Measurements from ENCODE around the gene RASAL1. TPM values are rescaled to one million over a fixed set of nuclear protein-coding genes. Genes with fewer than 3 reads are reported as not detected.

The RASAL1 gene
- polyA plus RNA-seq, 1 of the 3 experiments (the other 2 are of a cell fraction): not detected

DNA sequence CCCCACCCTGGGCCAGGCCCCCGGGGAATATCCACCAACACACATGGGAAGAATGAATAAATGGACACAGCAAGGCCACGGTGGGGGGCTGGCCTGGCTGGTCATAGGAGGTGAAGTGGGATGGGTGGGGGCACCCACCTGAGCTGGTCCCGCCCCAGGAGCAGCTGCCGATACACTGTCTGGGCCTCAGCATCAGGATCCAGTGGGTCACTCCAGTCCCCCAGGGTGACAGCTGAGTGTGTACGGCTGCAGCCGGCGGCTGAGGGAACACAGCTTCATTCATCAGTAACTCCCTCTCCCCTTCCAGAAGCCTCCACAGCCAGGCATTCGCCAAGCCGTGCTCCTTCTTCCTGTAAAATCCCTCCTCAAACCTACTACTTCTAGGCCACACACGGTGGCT lies 33.8 kb downstream of the RASAL1 start:
- Histone ChIP-seq H4K20me1 (ENCODE audit: insufficient read depth) (no peaks in the 10 kb centered on the region), H3K9me3 (no peaks in the 10 kb centered on the region), H3K4me3 (ENCODE audit: low read depth in 2 of 2, low read length in 1 of 2) (no peak overlapping the region), H3K9ac (no peak overlapping the region), H3K9me2 (no peaks in the 10 kb centered on the region), H3K27ac (ENCODE audit: low read depth in 2 of 2, low read length in 1 of 2) (no peak overlapping the region), H3F3A (replicated peaks; ENCODE audit: insufficient read depth) (no peaks in the 10 kb centered on the region), H3K4me1 (ENCODE audit: control insufficient read depth in 1 of 2, insufficient read depth in 2 of 2, low read depth in 1 of 2, low read length in 1 of 2) (peaks cover 0 to 16% of the 10 kb centered on the region in 2 experiments; a peak in 1 of 4 replicates), H3K79me2 (ENCODE audit: insufficient read depth) (no peaks in the 10 kb centered on the region), H3K4me2 (no peak overlapping the region), H3K27me3 (ENCODE audit: insufficient read depth) (no peaks in the 10 kb centered on the region), H3K36me3 (replicated peaks in 1 of 2; ENCODE audit: control insufficient read depth in 1 of 2, insufficient read depth in 2 of 2, low read length in 1 of 2) (no peaks in the 10 kb centered on the region), H2AFZ (ENCODE audit: low read depth) (no peak overlapping the region)
- no peak for DNase-seq
- TF ChIP-seq MEF2A (IDR thresholded peaks at IDR 0.05; ENCODE audit: borderline replicate concordance, low read depth): no peak
- no peak for TF ChIP-seq SMC3 (IDR thresholded peaks at IDR 0.05; ENCODE audit: low read depth, low read length)
- TF ChIP-seq, protein P1, sequence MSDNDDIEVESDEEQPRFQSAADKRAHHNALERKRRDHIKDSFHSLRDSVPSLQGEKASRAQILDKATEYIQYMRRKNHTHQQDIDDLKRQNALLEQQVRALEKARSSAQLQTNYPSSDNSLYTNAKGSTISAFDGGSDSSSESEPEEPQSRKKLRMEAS (IDR thresholded peaks at IDR 0.05; ENCODE audit: low read depth): no peak
- TF ChIP-seq RFX5 (IDR thresholded peaks at IDR 0.05; ENCODE audit: low read length): no peak
- TF ChIP-seq POLR2AphosphoS5 (IDR thresholded peaks at IDR 0.05; ENCODE audit: low read depth, low read length): no peak
- no peak for TF ChIP-seq JUND (IDR thresholded peaks at IDR 0.05)
- TF ChIP-seq SIN3A (IDR thresholded peaks at IDR 0.05; ENCODE audit: borderline replicate concordance, low read depth, low read length): no peak
- no peak for TF ChIP-seq EP300 (IDR thresholded peaks at IDR 0.05; ENCODE audit: borderline replicate concordance in 1 of 2, low read depth in 1 of 2, low read length in 1 of 2)
- TF ChIP-seq, protein P2, sequence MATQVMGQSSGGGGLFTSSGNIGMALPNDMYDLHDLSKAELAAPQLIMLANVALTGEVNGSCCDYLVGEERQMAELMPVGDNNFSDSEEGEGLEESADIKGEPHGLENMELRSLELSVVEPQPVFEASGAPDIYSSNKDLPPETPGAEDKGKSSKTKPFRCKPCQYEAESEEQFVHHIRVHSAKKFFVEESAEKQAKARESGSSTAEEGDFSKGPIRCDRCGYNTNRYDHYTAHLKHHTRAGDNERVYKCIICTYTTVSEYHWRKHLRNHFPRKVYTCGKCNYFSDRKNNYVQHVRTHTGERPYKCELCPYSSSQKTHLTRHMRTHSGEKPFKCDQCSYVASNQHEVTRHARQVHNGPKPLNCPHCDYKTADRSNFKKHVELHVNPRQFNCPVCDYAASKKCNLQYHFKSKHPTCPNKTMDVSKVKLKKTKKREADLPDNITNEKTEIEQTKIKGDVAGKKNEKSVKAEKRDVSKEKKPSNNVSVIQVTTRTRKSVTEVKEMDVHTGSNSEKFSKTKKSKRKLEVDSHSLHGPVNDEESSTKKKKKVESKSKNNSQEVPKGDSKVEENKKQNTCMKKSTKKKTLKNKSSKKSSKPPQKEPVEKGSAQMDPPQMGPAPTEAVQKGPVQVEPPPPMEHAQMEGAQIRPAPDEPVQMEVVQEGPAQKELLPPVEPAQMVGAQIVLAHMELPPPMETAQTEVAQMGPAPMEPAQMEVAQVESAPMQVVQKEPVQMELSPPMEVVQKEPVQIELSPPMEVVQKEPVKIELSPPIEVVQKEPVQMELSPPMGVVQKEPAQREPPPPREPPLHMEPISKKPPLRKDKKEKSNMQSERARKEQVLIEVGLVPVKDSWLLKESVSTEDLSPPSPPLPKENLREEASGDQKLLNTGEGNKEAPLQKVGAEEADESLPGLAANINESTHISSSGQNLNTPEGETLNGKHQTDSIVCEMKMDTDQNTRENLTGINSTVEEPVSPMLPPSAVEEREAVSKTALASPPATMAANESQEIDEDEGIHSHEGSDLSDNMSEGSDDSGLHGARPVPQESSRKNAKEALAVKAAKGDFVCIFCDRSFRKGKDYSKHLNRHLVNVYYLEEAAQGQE (IDR thresholded peaks at IDR 0.05; ENCODE audit: low read depth, low read length): no peak
- TF ChIP-seq EZH2phosphoT487 (IDR thresholded peaks at IDR 0.05; ENCODE audit: borderline replicate concordance, low read depth): no peak
- TF ChIP-seq, protein P3, sequence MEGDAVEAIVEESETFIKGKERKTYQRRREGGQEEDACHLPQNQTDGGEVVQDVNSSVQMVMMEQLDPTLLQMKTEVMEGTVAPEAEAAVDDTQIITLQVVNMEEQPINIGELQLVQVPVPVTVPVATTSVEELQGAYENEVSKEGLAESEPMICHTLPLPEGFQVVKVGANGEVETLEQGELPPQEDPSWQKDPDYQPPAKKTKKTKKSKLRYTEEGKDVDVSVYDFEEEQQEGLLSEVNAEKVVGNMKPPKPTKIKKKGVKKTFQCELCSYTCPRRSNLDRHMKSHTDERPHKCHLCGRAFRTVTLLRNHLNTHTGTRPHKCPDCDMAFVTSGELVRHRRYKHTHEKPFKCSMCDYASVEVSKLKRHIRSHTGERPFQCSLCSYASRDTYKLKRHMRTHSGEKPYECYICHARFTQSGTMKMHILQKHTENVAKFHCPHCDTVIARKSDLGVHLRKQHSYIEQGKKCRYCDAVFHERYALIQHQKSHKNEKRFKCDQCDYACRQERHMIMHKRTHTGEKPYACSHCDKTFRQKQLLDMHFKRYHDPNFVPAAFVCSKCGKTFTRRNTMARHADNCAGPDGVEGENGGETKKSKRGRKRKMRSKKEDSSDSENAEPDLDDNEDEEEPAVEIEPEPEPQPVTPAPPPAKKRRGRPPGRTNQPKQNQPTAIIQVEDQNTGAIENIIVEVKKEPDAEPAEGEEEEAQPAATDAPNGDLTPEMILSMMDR (IDR thresholded peaks at IDR 0.05): no peak
- TF ChIP-seq FOXJ3 (CRISPR knock-in tag; IDR thresholded peaks at IDR 0.05): no peak
- no peak for TF ChIP-seq FOXM1 (IDR thresholded peaks at IDR 0.05; ENCODE audit: low read depth)
- no peak for TF ChIP-seq ELF1 (IDR thresholded peaks at IDR 0.05)
- no peak for TF ChIP-seq GATA2 (CRISPR knock-in tag; IDR thresholded peaks at IDR 0.05)
- TF ChIP-seq GABPA (IDR thresholded peaks at IDR 0.05; ENCODE audit: low read depth): no peak
- TF ChIP-seq CHD2 (IDR thresholded peaks at IDR 0.05; ENCODE audit: low read length, partially characterized antibody): no peak
- no peak for TF ChIP-seq RCOR1 (IDR thresholded peaks at IDR 0.05; ENCODE audit: low read length)
- ChIA-PET POLR2A (no interaction called here), CTCF (interaction anchor here (1.1 to 4.5 kb wide), 3 partner anchors 33 to 73 kb away, joined by 3 to 19 read pairs (median 9); partner anchors contain the start of gene RASAL1)
- 71% methylated on average over 9 of the region's 10 CpGs for WGBS (ENCODE audit: low lambda C conversion rate)
